HepG2 (cell line): ENCODE results near the gene VASN. TPM values are rescaled to one million over a fixed set of nuclear protein-coding genes. Genes with fewer than 3 reads are reported as not detected.

ENCODE experiments used
- BRD4 ChIP-seq: sonication (generic); formaldehyde crosslinking; IDR thresholded peaks from 2 replicates; pipeline ENCODE4 v1.4.0; 2020; ENCODE audit warnings: missing genetic modification reagents
- CC2D1A ChIP-seq: sonication (generic); formaldehyde crosslinking; IDR thresholded peaks from 2 replicates; pipeline ENCODE4 v1.8.1; 2023; ENCODE audit warnings: mild to moderate bottlenecking, missing genetic modification reagents
- IKZF1 ChIP-seq: fragments of 450-650 bp; IDR thresholded peaks from 2 replicates; pipeline ENCODE4 v1.7.1; 2016
- NCOR1 ChIP-seq: fragments of 200-600 bp; sonication (generic); IDR thresholded peaks from 2 replicates; pipeline ENCODE4 v1.7.0; 2017; ENCODE audit warnings: antibody characterized with exemption, low read length, borderline replicate concordance
- PBX3 ChIP-seq: sonication (generic); formaldehyde crosslinking; IDR thresholded peaks from 2 replicates; pipeline ENCODE4 v1.8.1; 2023; ENCODE audit warnings: missing genetic modification reagents, inconsistent platforms, borderline replicate concordance
- PRDM15 ChIP-seq: sonication (generic); formaldehyde crosslinking; IDR thresholded peaks from 2 replicates; pipeline ENCODE4 v1.4.0; 2020; ENCODE audit warnings: missing genetic modification reagents
- RNF2 ChIP-seq: fragments of 450-650 bp; conservative IDR thresholded peaks from 2 replicates; pipeline ENCODE4 v1.6.1; 2016; ENCODE audit warnings: low read depth
- ZNF761 ChIP-seq: sonication (generic); formaldehyde crosslinking; conservative IDR thresholded peaks from 2 replicates; pipeline ENCODE4 v1.4.0; 2020; ENCODE audit warnings: mild to moderate bottlenecking, missing genetic modification reagents
- ZNF768 ChIP-seq: sonication (generic); formaldehyde crosslinking; IDR thresholded peaks from 2 replicates; pipeline ENCODE4 v1.4.0; 2020; ENCODE audit warnings: missing genetic modification reagents
- polyA plus RNA-seq, 8 experiments: library from polyadenylated mRNA; depleted of rRNA in 3 of 8; stranded (reverse) in 7 of 8; unstranded in 1 of 8; fragments of >200 nt; fragmentation: Illumina TruSeq in 4 of 8; extraction: Trizol in 4 of 8; gene quantifications; 2 replicates each; pipeline versions ENCODE4 v1.2.1 to v1.2.3, GENCODE V29; 2011 to 2016; ENCODE audit warnings: low read depth in 4 of 8, missing spikeins in 1 of 8, mixed read lengths in 1 of 8; ENCODE audit not compliant: insufficient read depth in 1 of 8
- total RNA-seq, 5 experiments: library from RNA; depleted of rRNA; stranded (reverse); fragments of >200 nt; fragmentation: Illumina TruSeq; extraction: Trizol; gene quantifications; 2 replicates each; pipeline ENCODE4 v1.2.3, GENCODE V29; 2016; ENCODE audit warnings: low read depth in 1 of 5

The VASN gene
- total and polyA plus RNA-seq, 2 of the 13 experiments (the other 11 are each of a cell fraction or from before 2014, with no cell fraction given), result 8.4 to 18.2 TPM

- TF ChIP-seq ZNF768 (CRISPR knock-in tag) (no peak), NCOR1 (no peak), ZNF761 (CRISPR knock-in tag) (no peak), CC2D1A (CRISPR knock-in tag) (no peak), BRD4 (CRISPR knock-in tag) (no peak), IKZF1 (no peak), PRDM15 (CRISPR knock-in tag) (no peak), RNF2 (no peak), PBX3 (CRISPR knock-in tag) (no peak)
Measured at GRCh38 chr16:4404247-4404966, 32.8 kb downstream of the VASN start (continued).
